DOHH2 (cell line): Measurements from ENCODE around the gene PDGFRA.

Experiments used
- H3F3A ChIP-seq: fragments of 200-600 bp; sonication (generic), shearing (Covaris generic); 2 replicates; pipeline ENCODE4 v1.6.0; 2016; ENCODE audit warnings: antibody characterized with exemption, mild to moderate bottlenecking; ENCODE audit not compliant: control insufficient read depth, insufficient read depth
- H3K27ac ChIP-seq: fragments of 200-600 bp; sonication (generic); 2 replicates; pipeline ENCODE4 v1.5.1; 2014; ENCODE audit warnings: low read depth, mild to moderate bottlenecking, low read length, moderate library complexity
- H3K27me3 ChIP-seq: fragments of 200-600 bp; sonication (generic); 2 replicates; pipeline ENCODE4 v1.6.1; 2014; ENCODE audit warnings: mild to moderate bottlenecking, low read length, mixed read lengths; ENCODE audit not compliant: control insufficient read depth
- H3K36me3 ChIP-seq: fragments of 200-600 bp; sonication (generic); 2 replicates; pipeline ENCODE4 v1.6.1; 2014; ENCODE audit warnings: mild to moderate bottlenecking, low read length, moderate library complexity, mixed read lengths; ENCODE audit not compliant: control insufficient read depth
- H3K4me1 ChIP-seq: fragments of 200-600 bp; sonication (generic); 2 replicates; pipeline ENCODE4 v1.6.1; 2014; ENCODE audit warnings: mild to moderate bottlenecking, low read length, mixed read lengths; ENCODE audit not compliant: control insufficient read depth
- H3K4me2 ChIP-seq: fragments of 200-600 bp; sonication (generic); 2 replicates; pipeline ENCODE4 v1.6.0; 2014; ENCODE audit warnings: mild to moderate bottlenecking, low read length, moderate library complexity
- H3K4me3 ChIP-seq: fragments of 200-600 bp; sonication (generic); 2 replicates; pipeline ENCODE4 v1.5.1; 2014; ENCODE audit warnings: mild to moderate bottlenecking, low read length, mixed read lengths
- H3K79me2 ChIP-seq: fragments of 200-600 bp; sonication (generic); 2 replicates; pipeline ENCODE4 v1.6.1; 2014; ENCODE audit warnings: mild to moderate bottlenecking, low read length, mixed read lengths; ENCODE audit not compliant: control insufficient read depth
- H3K9me2 ChIP-seq: fragments of 200-600 bp; sonication (generic); replicated peaks from 2 replicates; pipeline ENCODE4 v1.6.1; 2014; ENCODE audit warnings: mild to moderate bottlenecking, low read length, mixed read lengths; ENCODE audit not compliant: control insufficient read depth
- H3K9me3 ChIP-seq: fragments of 200-600 bp; sonication (generic); 2 replicates; pipeline ENCODE4 v1.6.1; 2014; ENCODE audit warnings: antibody characterized with exemption, low read length, mixed read lengths; ENCODE audit not compliant: control insufficient read depth, insufficient read depth
- H4K20me1 ChIP-seq: fragments of 200-600 bp; sonication (generic); 2 replicates; pipeline ENCODE4 v1.6.0; 2014; ENCODE audit warnings: low read depth, mild to moderate bottlenecking, antibody characterized with exemption, low read length, moderate library complexity; ENCODE audit not compliant: control insufficient read depth, insufficient read depth
- EZH2phosphoT487 ChIP-seq: fragments of 200-600 bp; sonication (generic); IDR thresholded peaks from 2 replicates; pipeline ENCODE4 v1.6.1; 2017; ENCODE audit warnings: borderline replicate concordance, mild to moderate bottlenecking, antibody characterized with exemption, low read length, moderate library complexity, mixed read lengths
- TF ChIP-seq, protein P1 (sequence below): fragments of 200-600 bp; sonication (generic); IDR thresholded peaks from one replicate; pipeline ENCODE4 v1.5.1; 2014; ENCODE audit warnings: antibody characterized with exemption, mild to moderate bottlenecking, low read depth, low read length; ENCODE audit not compliant: poor library complexity, severe bottlenecking

PDGFRA gene

DNA sequence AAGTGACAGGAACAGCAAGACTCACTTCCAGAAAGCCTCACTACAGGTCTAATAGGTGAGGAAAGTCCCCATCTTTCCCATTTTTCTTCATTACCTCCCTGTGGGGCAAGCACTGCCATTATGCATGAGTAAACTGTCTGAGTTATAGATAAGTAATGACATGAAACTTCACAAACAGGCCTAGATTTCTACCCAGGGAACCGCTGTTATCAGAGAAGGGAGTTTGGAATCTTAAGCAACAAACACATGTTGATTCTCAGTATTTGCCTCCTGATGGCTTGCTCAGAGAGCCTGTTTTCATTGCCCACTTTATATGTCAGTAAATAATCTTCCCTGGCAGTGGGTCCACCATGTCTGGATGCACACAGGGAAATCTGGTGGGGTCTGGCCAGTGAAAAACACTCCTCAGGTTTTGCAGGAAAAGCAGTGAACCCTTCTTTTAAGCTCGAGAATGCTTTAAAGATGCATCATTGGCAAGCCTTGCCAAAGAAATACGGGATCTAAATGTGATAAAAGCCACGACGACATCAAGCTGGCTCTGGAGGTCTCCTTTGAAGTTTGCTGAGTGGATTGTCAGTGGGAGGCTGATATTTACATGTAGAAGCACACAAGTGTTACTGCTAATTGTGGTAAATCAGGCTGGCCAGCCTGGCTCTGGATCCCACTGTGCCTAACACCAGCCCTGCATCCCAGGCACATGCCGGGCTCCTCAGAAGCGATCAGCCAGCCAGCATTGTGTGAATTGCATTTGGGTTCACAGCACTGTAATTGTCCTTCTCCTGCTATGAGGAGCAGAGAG, 25.2 kb downstream of the PDGFRA start:
- Histone ChIP-seq H3K4me1 (no peaks in the 10 kb centered on the region), H3K9me2 (no peaks in the 10 kb centered on the region), H3K27me3 (no peaks in the 10 kb centered on the region), H4K20me1 (no peaks in the 10 kb centered on the region), H3K4me2 (no peak overlapping the region), H3K9me3 (peaks cover 3% of the 10 kb centered on the region), H3K27ac (no peak overlapping the region), H3K36me3 (no peaks in the 10 kb centered on the region), H3K79me2 (no peaks in the 10 kb centered on the region), H3F3A (no peaks in the 10 kb centered on the region), H3K4me3 (no peak overlapping the region)
- TF ChIP-seq, protein P1, sequence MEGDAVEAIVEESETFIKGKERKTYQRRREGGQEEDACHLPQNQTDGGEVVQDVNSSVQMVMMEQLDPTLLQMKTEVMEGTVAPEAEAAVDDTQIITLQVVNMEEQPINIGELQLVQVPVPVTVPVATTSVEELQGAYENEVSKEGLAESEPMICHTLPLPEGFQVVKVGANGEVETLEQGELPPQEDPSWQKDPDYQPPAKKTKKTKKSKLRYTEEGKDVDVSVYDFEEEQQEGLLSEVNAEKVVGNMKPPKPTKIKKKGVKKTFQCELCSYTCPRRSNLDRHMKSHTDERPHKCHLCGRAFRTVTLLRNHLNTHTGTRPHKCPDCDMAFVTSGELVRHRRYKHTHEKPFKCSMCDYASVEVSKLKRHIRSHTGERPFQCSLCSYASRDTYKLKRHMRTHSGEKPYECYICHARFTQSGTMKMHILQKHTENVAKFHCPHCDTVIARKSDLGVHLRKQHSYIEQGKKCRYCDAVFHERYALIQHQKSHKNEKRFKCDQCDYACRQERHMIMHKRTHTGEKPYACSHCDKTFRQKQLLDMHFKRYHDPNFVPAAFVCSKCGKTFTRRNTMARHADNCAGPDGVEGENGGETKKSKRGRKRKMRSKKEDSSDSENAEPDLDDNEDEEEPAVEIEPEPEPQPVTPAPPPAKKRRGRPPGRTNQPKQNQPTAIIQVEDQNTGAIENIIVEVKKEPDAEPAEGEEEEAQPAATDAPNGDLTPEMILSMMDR = no peak
- TF ChIP-seq EZH2phosphoT487 = no peak

DNA sequence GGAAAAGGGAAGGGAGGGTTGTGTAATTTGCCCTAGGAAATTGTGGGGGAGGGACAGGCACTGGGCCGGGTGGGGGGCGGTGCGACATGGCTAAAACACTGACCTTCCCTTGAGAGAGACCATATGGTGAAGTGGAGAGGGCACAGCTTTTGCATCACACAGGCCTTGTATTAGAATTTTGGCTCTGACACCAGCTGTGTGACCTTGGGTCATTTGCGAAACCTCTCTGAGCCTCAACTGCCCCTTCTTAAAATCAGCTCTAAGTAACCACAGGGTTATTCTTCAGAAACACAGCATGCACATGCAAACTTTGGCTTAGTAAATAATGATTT, 25.8 kb downstream of the PDGFRA start:
- Histone ChIP-seq H3K9me3 (peaks cover 3% of the 10 kb centered on the region), H3K27me3 (no peaks in the 10 kb centered on the region), H3K79me2 (no peaks in the 10 kb centered on the region), H3K4me1 (no peaks in the 10 kb centered on the region), H3K36me3 (no peaks in the 10 kb centered on the region), H3K4me2 (no peak overlapping the region), H3F3A (no peaks in the 10 kb centered on the region), H3K27ac (no peak overlapping the region), H3K9me2 (no peaks in the 10 kb centered on the region), H3K4me3 (no peak overlapping the region), H4K20me1 (no peaks in the 10 kb centered on the region)
- TF ChIP-seq, protein P1 = no peak
- no peak for TF ChIP-seq EZH2phosphoT487

DNA sequence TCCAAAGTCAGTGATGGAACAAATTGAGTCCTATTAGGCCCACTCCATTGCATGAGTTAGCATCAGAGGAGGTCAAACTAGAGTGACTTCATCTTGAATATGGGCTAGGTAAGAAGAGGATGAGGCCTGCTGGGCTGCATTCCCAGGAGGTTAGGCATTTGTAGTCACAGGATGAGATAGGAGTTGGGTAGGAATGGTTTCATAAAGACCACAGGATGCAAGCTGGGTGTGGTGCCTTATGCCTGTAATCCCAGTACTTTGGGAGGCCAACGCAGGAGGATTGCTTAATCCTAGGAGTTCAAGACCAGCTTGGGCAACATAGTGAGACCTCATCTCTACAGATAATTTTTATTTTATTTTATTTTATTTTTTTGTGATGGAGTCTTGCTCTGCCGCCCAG, 26.8 kb downstream of the PDGFRA start:
- Histone ChIP-seq H3K4me1 (no peaks in the 10 kb centered on the region), H4K20me1 (no peaks in the 10 kb centered on the region), H3K36me3 (no peaks in the 10 kb centered on the region), H3K9me3 (no peaks in the 10 kb centered on the region; the same call in 1 of the 2 replicates), H3K4me3 (no peak overlapping the region), H3K27me3 (no peaks in the 10 kb centered on the region), H3K9me2 (no peaks in the 10 kb centered on the region), H3K79me2 (no peaks in the 10 kb centered on the region), H3F3A (no peaks in the 10 kb centered on the region), H3K4me2 (no peak overlapping the region), H3K27ac (no peak overlapping the region)
- TF ChIP-seq, protein P1 = no peak
- TF ChIP-seq EZH2phosphoT487 = no peak
